D721Med (cell line): ENCODE data around the gene HOXD12.

ENCODE experiments used
- DNase-seq: peaks from one replicate; pipeline ENCODE4 v3.0.0; 2011; ENCODE audit warnings: low spot score; ENCODE audit not compliant: insufficient read length
- FAIRE-seq: peaks from 2 replicates; lab custom pipeline; 2011; peaks lifted over from hg19 to GRCh38; lab: Jason Lieb, UNC
- TF ChIP-seq, protein P1 (sequence below): IDR thresholded peaks from 2 replicates; pipeline ENCODE4 v1.5.1; 2012; ENCODE audit warnings: mild to moderate bottlenecking, control low read depth; ENCODE audit not compliant: insufficient read depth; ENCODE audit errors: missing control alignments

The HOXD12 gene

DNA sequence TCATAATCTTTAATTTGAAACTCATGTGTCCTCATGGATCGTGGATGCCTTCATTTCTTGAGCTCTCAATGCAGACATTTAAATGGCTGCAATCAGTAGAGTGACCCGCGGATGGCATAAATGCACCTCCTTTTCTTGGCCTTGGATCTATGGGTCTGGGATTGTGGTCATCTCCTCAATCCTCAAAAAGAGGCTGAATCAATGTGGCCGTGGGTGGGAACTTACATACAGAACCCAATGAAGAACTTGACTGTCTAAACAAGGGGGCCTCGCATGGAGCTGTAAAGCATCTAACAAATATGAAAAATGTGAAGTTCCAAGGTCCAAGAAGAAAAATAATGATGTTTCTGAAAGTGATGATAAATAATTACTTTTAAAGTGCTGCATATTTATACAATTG, 4.2 kb upstream of the HOXD12 start:
- no peak for FAIRE-seq
- DNase-seq: no peak
- TF ChIP-seq, protein P1, sequence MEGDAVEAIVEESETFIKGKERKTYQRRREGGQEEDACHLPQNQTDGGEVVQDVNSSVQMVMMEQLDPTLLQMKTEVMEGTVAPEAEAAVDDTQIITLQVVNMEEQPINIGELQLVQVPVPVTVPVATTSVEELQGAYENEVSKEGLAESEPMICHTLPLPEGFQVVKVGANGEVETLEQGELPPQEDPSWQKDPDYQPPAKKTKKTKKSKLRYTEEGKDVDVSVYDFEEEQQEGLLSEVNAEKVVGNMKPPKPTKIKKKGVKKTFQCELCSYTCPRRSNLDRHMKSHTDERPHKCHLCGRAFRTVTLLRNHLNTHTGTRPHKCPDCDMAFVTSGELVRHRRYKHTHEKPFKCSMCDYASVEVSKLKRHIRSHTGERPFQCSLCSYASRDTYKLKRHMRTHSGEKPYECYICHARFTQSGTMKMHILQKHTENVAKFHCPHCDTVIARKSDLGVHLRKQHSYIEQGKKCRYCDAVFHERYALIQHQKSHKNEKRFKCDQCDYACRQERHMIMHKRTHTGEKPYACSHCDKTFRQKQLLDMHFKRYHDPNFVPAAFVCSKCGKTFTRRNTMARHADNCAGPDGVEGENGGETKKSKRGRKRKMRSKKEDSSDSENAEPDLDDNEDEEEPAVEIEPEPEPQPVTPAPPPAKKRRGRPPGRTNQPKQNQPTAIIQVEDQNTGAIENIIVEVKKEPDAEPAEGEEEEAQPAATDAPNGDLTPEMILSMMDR: no peak

DNA sequence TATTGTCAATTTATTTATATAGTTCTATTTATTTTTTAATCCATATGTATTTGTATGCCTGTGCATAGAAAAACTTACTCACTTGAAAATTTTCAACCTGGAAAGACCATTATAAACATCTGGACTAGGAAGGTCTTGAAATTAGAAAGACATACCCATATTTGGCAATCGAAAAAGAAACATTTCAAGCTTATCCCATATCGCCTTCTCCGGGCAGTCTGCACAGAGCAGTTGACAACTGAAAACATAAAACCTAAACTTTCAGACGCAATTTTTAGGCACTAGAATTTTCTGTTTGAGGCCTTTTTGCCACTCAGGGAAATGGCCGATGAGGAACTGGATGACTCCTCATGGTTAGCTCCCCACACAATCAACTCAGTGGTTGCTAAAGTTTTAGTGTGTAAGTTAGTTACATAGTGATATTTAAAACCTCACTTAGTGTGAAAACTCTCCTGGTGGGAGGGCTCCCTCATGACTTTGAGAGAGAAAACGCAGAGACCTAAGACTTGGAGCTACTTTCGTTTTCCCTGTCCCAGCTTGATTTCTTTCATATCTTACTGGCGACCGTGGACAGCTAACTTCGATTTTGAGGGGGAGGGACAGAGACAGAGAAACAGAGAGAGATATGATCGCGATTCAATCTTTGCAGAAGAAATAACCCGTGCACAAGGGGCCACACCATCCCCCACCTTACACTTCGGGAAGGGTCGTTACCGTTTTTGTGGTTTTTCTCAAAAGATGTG, 3.2 kb upstream of the HOXD12 start:
- TF ChIP-seq, protein P1: no peak
- DNase-seq (no peak), FAIRE-seq (no peak)

DNA sequence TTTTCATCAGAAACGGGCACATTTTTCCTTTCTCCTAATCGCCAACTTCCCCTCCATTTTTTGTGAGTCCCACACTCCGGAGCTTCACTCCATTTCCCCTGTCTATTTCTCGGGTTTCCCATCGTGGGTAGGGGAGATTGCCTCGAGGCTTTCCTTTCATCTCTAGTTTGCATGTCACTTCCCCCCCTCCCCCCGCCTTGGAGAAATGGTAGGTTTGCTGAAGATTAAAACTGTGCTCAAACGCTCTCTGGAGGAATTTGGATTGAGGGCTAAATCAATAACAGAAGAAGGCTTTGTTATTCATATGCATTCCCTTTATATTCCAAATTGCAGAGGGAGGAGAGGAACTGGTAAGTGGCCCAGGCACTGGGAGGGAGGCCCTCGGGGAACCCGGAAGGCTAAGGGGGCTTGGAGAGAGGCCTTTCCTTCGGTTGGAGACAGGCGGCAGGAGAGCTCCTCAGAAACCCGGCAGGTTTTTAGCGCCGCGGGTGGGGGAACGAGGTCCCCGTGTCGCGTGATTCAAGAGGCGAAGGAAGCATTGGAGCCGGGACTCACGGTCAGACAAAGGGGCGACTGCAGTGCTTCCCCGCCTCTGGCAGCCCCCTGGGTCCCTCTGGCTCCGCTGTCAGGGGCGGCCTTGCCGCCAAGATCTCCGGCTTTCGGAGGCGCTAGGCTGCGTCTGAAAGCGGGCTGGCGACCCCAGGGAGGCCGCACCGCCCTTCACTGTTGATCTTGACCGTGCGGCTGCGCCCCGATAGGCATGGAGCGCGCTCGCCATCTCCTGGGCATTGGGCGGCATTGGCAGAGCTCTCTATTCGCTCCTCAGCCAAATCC, 2.4 kb upstream of the HOXD12 start:
- FAIRE-seq (no peak), DNase-seq (peak; percentile 68)
- TF ChIP-seq, protein P1: peak; percentile 81

DNA sequence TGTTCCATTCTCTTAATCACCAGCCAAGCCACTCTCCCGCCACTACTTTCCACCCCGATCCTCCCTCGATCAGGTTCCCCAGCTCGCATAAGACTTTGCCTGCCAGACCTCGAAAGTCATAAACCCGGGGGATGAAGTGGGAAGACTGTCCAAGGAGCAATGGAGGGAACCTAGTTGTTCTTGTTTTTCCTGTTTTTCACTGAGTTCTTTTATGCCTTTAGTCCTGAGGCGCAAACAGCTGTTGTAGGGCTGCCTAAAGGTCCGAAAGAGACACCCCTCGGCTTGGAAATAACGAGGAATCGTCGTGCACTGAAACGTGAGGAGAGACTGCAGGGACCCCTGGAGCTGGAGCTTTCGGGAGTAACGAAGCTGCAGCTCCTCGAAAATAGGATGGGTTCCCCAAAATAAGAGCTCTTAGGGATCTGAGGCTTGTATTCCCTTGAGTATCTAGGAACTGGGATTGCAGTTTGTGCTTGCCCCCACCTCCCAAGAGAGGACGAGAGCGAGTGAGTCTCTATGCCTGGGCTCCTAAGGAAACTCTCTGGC, 1.7 kb upstream of the HOXD12 start:
- FAIRE-seq (no peak), DNase-seq (no peak)
- TF ChIP-seq, protein P1: no peak

DNA sequence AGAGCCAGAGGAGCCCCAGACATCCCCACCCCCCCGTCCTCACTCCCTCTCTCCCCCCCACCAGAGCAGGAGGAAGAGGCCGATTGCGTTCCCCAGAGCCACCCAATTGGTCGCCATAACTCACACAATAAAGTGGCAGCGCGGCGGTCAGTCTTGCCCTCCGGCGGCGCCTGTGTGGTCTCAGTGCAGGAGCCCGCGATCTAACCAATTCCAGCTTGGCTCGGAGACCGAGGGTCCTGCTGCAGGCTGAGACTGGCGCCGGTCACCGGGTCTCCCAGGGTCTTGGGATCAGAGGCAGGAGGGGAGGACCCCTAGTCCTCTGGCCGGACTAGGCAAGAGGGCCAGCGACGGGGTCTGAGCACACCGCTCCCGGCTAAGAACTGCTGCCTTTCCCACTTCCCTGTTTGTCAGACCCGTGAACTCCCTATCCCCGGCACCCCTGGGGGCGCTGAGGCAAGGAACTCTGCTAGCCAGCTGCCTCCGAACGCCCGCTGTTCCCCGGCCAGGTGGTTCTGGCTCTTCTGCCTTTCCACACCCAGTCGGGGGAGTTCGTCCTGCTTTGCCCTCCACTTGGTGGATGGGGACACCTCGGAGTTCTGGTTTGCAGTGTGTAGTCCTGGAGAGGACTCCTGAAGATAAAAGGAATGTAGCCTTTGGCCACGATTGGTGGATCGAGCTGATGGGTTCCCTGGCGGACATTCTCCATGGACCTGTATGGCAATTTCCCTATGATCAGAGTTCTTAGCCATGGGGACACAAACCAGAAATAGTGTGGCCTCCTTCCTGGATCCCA, 1.0 kb upstream of the HOXD12 start:
- DNase-seq (no peak), FAIRE-seq (no peak)
- TF ChIP-seq, protein P1: no peak

DNA sequence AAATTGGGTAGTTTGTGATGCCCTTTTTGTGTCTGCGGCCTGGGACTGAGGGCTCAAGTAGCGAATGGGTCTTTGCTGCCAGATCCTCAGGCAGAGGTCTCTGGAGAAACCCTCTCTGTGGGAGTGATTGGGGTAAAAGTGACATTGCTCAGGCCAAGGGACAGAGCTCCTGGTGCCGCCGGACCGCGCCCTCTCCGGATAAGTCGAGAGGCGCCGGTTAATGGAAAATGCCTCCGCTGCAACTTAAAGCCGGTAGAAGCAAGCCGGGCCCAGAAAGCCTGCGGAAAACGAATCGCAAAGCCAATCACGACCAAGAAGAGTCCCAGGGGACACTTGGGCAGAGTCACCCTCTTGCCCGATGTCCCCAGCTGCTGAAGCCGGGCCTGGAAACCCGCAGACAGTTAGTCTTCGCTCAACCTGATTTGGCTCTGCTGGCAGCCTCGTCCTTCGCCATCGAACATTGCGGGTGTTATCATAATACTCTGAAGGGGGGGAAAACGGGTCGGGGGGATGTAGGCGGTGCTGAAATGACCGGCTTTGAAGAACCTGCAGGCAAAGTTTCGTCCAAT, 352 bp upstream of the HOXD12 start:
- FAIRE-seq: no peak
- no peak for DNase-seq
- TF ChIP-seq, protein P1: no peak
